ENCODE data around the gene LPAR1.

LPAR1 gene

DNA sequence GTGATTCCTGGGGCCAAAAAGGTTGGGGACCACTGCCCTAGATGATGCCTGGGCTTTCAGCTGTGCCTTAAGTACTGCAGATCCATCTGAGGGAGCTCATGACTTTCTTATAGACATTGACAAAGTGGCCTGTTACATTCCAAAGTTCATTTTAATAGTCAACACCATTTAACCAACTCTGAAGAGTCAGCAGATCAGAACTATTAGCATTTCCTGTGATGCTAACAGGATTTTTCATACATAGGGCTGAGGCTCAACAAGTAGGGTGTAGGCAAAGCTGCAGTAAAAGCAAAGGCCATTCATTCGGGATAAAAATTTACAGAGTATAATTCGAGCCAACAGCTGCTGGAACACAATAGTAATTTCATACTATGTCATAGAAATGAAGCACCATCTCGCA is 105.4 kb downstream of the LPAR1 start:
- H3K4me2 ChIP-seq (ENCODE audit: low read depth, low read length, poor library complexity, severe bottlenecking) = no peak overlapping the region
- H3K27me3 ChIP-seq (ENCODE audit: insufficient read depth, low read length, poor library complexity, severe bottlenecking) = no peaks in the 10 kb centered on the region
- no peaks in the 10 kb centered on the region for H3K9me2 ChIP-seq (replicated peaks; ENCODE audit: low read depth, low read length)
- no peaks in the 10 kb centered on the region for H3K4me1 ChIP-seq (ENCODE audit: insufficient read depth, low read length, poor library complexity, severe bottlenecking)
- H3K9me3 ChIP-seq (ENCODE audit: insufficient read depth, low read depth, low read length) = no peaks in the 10 kb centered on the region
- H3K4me3 ChIP-seq (ENCODE audit: low read length, poor library complexity, severe bottlenecking) = no peak overlapping the region
- no peaks in the 10 kb centered on the region for H3K79me2 ChIP-seq (ENCODE audit: insufficient read depth, low read length)
- H2AFZ ChIP-seq (ENCODE audit: low read length) = no peak overlapping the region
- H3K36me3 ChIP-seq (ENCODE audit: insufficient read depth, low read length) = no peaks in the 10 kb centered on the region
- no peaks in the 10 kb centered on the region for H3F3A ChIP-seq (ENCODE audit: low read depth)
- H3K9ac ChIP-seq (ENCODE audit: low read depth, low read length, poor library complexity, severe bottlenecking) = no peak overlapping the region
- H4K20me1 ChIP-seq (ENCODE audit: insufficient read depth, low read length, poor library complexity, severe bottlenecking) = no peaks in the 10 kb centered on the region
- TF ChIP-seq, protein P1, sequence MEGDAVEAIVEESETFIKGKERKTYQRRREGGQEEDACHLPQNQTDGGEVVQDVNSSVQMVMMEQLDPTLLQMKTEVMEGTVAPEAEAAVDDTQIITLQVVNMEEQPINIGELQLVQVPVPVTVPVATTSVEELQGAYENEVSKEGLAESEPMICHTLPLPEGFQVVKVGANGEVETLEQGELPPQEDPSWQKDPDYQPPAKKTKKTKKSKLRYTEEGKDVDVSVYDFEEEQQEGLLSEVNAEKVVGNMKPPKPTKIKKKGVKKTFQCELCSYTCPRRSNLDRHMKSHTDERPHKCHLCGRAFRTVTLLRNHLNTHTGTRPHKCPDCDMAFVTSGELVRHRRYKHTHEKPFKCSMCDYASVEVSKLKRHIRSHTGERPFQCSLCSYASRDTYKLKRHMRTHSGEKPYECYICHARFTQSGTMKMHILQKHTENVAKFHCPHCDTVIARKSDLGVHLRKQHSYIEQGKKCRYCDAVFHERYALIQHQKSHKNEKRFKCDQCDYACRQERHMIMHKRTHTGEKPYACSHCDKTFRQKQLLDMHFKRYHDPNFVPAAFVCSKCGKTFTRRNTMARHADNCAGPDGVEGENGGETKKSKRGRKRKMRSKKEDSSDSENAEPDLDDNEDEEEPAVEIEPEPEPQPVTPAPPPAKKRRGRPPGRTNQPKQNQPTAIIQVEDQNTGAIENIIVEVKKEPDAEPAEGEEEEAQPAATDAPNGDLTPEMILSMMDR (conservative IDR thresholded peaks at IDR 0.05; ENCODE audit: low read length) = no peak
- no peak for TF ChIP-seq EZH2phosphoT487 (IDR thresholded peaks at IDR 0.05; ENCODE audit: borderline replicate concordance)

DNA sequence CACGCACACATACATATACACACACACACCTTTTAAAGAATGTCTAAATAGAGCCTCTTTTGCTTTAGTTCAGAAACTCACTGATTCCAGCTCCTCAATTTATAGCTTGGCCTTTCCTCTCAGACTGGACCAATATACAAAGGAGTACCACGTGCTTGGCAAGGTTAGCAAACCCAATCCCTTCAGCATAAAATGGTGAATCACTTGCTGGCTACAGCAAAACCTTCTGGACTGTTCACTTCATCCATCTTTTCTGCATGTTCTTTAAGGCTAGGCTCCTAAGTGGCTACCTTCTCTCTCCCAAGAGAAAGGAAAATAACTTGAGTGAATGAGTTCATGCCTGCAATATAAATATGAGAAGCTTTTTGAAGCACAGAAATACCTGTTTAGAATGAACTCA is 109.7 kb downstream of the LPAR1 start:
- Histone ChIP-seq H3K4me1 (ENCODE audit: insufficient read depth, low read length, poor library complexity, severe bottlenecking) (no peaks in the 10 kb centered on the region), H3K27me3 (ENCODE audit: insufficient read depth, low read length, poor library complexity, severe bottlenecking) (no peaks in the 10 kb centered on the region), H3K9me3 (ENCODE audit: insufficient read depth, low read depth, low read length) (no peaks in the 10 kb centered on the region), H3K4me3 (ENCODE audit: low read length, poor library complexity, severe bottlenecking) (no peak overlapping the region), H4K20me1 (ENCODE audit: insufficient read depth, low read length, poor library complexity, severe bottlenecking) (no peaks in the 10 kb centered on the region), H3K36me3 (ENCODE audit: insufficient read depth, low read length) (no peaks in the 10 kb centered on the region), H3K4me2 (ENCODE audit: low read depth, low read length, poor library complexity, severe bottlenecking) (no peak overlapping the region), H2AFZ (ENCODE audit: low read length) (no peak overlapping the region), H3K9ac (ENCODE audit: low read depth, low read length, poor library complexity, severe bottlenecking) (no peak overlapping the region), H3K79me2 (ENCODE audit: insufficient read depth, low read length) (no peaks in the 10 kb centered on the region), H3F3A (ENCODE audit: low read depth) (no peaks in the 10 kb centered on the region), H3K9me2 (replicated peaks; ENCODE audit: low read depth, low read length) (no peaks in the 10 kb centered on the region)
- no peak for TF ChIP-seq EZH2phosphoT487 (IDR thresholded peaks at IDR 0.05; ENCODE audit: borderline replicate concordance)
- TF ChIP-seq, protein P1 (conservative IDR thresholded peaks at IDR 0.05; ENCODE audit: low read length) = no peak

DNA sequence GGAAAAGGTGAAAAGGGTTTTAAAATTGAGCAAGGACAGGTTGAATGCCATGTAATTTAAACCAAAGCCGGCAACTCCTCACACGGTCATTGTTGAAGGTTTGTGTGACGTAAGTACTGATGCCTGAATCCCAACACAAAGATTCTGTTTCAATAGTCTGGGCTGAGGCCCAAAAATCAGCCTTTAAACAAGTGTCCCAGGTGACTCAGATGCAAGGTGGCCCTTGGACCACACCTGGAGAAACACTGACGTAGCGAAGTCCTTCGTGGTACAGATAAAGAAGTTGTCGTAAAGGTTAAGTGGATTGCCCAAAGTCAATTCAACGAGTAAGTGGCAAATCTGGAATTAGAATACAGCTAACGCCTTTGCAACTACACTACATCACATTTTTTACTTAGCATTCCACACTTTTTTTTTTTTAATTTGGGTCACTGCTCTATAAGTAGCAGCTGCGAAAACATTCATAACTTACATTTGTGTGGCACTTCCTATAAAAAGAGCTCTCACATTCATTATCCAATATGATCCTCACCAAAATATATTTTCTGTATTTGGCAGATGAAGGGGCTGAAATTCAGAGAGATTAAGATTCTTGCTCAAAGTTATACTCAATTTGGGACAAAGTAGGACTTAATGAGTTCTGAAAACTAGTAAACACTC is 111.3 kb downstream of the LPAR1 start:
- Histone ChIP-seq H3K4me3 (ENCODE audit: low read length, poor library complexity, severe bottlenecking) (no peak overlapping the region), H3K9ac (ENCODE audit: low read depth, low read length, poor library complexity, severe bottlenecking) (no peak overlapping the region), H3K4me2 (ENCODE audit: low read depth, low read length, poor library complexity, severe bottlenecking) (no peak overlapping the region), H2AFZ (ENCODE audit: low read length) (no peak overlapping the region), H3K27me3 (ENCODE audit: insufficient read depth, low read length, poor library complexity, severe bottlenecking) (no peaks in the 10 kb centered on the region), H3K36me3 (ENCODE audit: insufficient read depth, low read length) (no peaks in the 10 kb centered on the region), H3K9me3 (ENCODE audit: insufficient read depth, low read depth, low read length) (no peaks in the 10 kb centered on the region), H3K9me2 (replicated peaks; ENCODE audit: low read depth, low read length) (no peaks in the 10 kb centered on the region), H3K79me2 (ENCODE audit: insufficient read depth, low read length) (no peaks in the 10 kb centered on the region), H3F3A (ENCODE audit: low read depth) (no peaks in the 10 kb centered on the region), H4K20me1 (ENCODE audit: insufficient read depth, low read length, poor library complexity, severe bottlenecking) (no peaks in the 10 kb centered on the region), H3K4me1 (ENCODE audit: insufficient read depth, low read length, poor library complexity, severe bottlenecking) (no peaks in the 10 kb centered on the region)
- TF ChIP-seq, protein P1 (conservative IDR thresholded peaks at IDR 0.05; ENCODE audit: low read length) = no peak
- TF ChIP-seq EZH2phosphoT487 (IDR thresholded peaks at IDR 0.05; ENCODE audit: borderline replicate concordance) = no peak
